GM12865 (cell line): ENCODE data around the gene PAEP.

ENCODE experiments used
- DNase-seq: peaks from one replicate; pipeline ENCODE4 v3.0.0; 2010; ENCODE audit warnings: low read depth
- H3K4me3 ChIP-seq: 2 replicates; pipeline ENCODE4 v1.5.1; 2011; ENCODE audit warnings: mild to moderate bottlenecking, low read depth, low read length, control low read depth
- CTCF ChIP-seq: IDR thresholded peaks from 2 replicates; pipeline ENCODE4 v1.5.1; 2011; ENCODE audit warnings: low read length, control low read depth, low read depth, inconsistent platforms; ENCODE audit not compliant: insufficient read depth; ENCODE audit errors: missing control alignments

PAEP gene

GRCh38 chr9:135605238-135605781 is 43.8 kb downstream of the PAEP start:
- TF ChIP-seq CTCF = no peak
- H3K4me3 ChIP-seq = no peak overlapping the region
- no peak for DNase-seq

- no peak for TF ChIP-seq CTCF
- DNase-seq = no peak
- H3K4me3 ChIP-seq = no peak overlapping the region
Observed at GRCh38 chr9:135606885-135607259, 45.3 kb downstream of the PAEP start.

- H3K4me3 ChIP-seq = no peak overlapping the region
- TF ChIP-seq CTCF = no peak
- no peak for DNase-seq
Observed at GRCh38 chr9:135607401-135608293, 46.1 kb downstream of the PAEP start.

GRCh38 chr9:135608294-135608998 is 46.9 kb downstream of the PAEP start:
- TF ChIP-seq CTCF = no peak
- no peak overlapping the region for H3K4me3 ChIP-seq

GRCh38 chr9:135608999-135609317 is 47.4 kb downstream of the PAEP start:
- no peak for DNase-seq
- no peak overlapping the region for H3K4me3 ChIP-seq
- TF ChIP-seq CTCF = no peak

More at GRCh38 chr9:135608294-135608998, 46.9 kb downstream of the PAEP start:
- no peak for DNase-seq

GRCh38 chr9:135609366-135609955 is 47.9 kb downstream of the PAEP start:
- DNase-seq = no peak
- no peak for TF ChIP-seq CTCF
- no peak overlapping the region for H3K4me3 ChIP-seq
